Stimulated activated CD4-positive, alpha-beta T cell treated with anti-CD3 and anti-CD28 coated beads, Interleukin-15, amount 100 ng/mL, for 1 hour (primary cell): ENCODE data around the gene ZP2.
"Not testable (repeated sequence)": the region's sequence is repeated elsewhere in the genome, so short reads cannot be mapped to it uniquely, and the experiment has no call there.

Source experiments
- DNase-seq, 2 donors: peaks; one replicate each; pipeline ENCODE4 v3.0.0-alpha.2; 2020; ENCODE audit warnings: low read depth in 1 of 2, low spot score in 1 of 2

ZP2 gene

GRCh38 chr16:21217121-21217520 is 5.7 kb upstream of the ZP2 start:
- no peak for DNase-seq

GRCh38 chr16:21214086-21214485 is 2.7 kb upstream of the ZP2 start:
- DNase-seq, result no peak

GRCh38 chr16:21208446-21209230 is 2.7 kb downstream of the ZP2 start:
- no peak for DNase-seq

- DNase-seq, result no peak
Observed at GRCh38 chr16:21206550-21206949, 4.8 kb downstream of the ZP2 start.

GRCh38 chr16:21205303-21205702 is 6.1 kb downstream of the ZP2 start:
- DNase-seq, result no peak

GRCh38 chr16:21203155-21203797 is 8.1 kb downstream of the ZP2 start:
- DNase-seq, result no peak

- DNase-seq, result no peak
Observed at GRCh38 chr16:21199607-21200218, 11.7 kb downstream of the ZP2 start.

GRCh38 chr16:21197621-21198020 is 13.8 kb downstream of the ZP2 start:
- DNase-seq, result no peak

GRCh38 chr16:21197112-21197511 is 14.3 kb downstream of the ZP2 start:
- DNase-seq, result no peak

- not testable (repeated sequence) for DNase-seq
Observed at GRCh38 chr16:21195330-21195729, 16.0 kb downstream of the ZP2 start.

GRCh38 chr16:21194771-21195301 is 16.5 kb downstream of the ZP2 start:
- DNase-seq, result no peak

- DNase-seq, result no peak
Observed at GRCh38 chr16:21192991-21193390, 18.4 kb downstream of the ZP2 start.

- DNase-seq, result no peak
Observed at GRCh38 chr16:21190599-21190998, 20.8 kb downstream of the ZP2 start.

GRCh38 chr16:21190013-21190412 is 21.4 kb downstream of the ZP2 start:
- no peak for DNase-seq

GRCh38 chr16:21189311-21189710 is 22.1 kb downstream of the ZP2 start:
- no peak for DNase-seq

- no peak for DNase-seq
Observed at GRCh38 chr16:21186326-21186691, 25.1 kb downstream of the ZP2 start.

- no peak for DNase-seq
Observed at GRCh38 chr16:21185659-21186325, 25.6 kb downstream of the ZP2 start.

GRCh38 chr16:21184834-21185233 is 26.5 kb downstream of the ZP2 start:
- no peak for DNase-seq

GRCh38 chr16:21183995-21184394 is 27.4 kb downstream of the ZP2 start:
- DNase-seq, result no peak

GRCh38 chr16:21179983-21180365 is 31.4 kb downstream of the ZP2 start:
- no peak for DNase-seq

- no peak for DNase-seq
Observed at GRCh38 chr16:21179126-21179982, 32.0 kb downstream of the ZP2 start.
